GM12875 (cell line): Measurements from ENCODE around the gene GNG12.

Experiments
- H3K4me3 ChIP-seq: one replicate; pipeline ENCODE4 v1.5.1; 2011; ENCODE audit warnings: low read depth, low read length, control low read depth
- CTCF ChIP-seq: IDR thresholded peaks from 2 replicates; pipeline ENCODE4 v1.5.1; 2011; ENCODE audit warnings: low read depth, mild to moderate bottlenecking, control low read depth, inconsistent platforms, low read length, moderate library complexity, borderline replicate concordance; ENCODE audit not compliant: insufficient read depth

The GNG12 gene

GRCh38 chr1:67680486-67680885 lies 152.8 kb downstream of the GNG12 start:
- H3K4me3 ChIP-seq = no peak overlapping the region
- no peak for TF ChIP-seq CTCF

GRCh38 chr1:67679691-67680090 lies 153.6 kb downstream of the GNG12 start:
- no peak overlapping the region for H3K4me3 ChIP-seq
- TF ChIP-seq CTCF = no peak

- no peak overlapping the region for H3K4me3 ChIP-seq
- no peak for TF ChIP-seq CTCF
These were observed 155.3 kb downstream of the GNG12 start for GRCh38 chr1:67677930-67678329.

GRCh38 chr1:67677408-67677807 lies 155.9 kb downstream of the GNG12 start:
- no peak for TF ChIP-seq CTCF
- H3K4me3 ChIP-seq = no peak overlapping the region

GRCh38 chr1:67676946-67677345 lies 156.3 kb downstream of the GNG12 start:
- no peak for TF ChIP-seq CTCF
- H3K4me3 ChIP-seq = no peak overlapping the region

- no peak overlapping the region for H3K4me3 ChIP-seq
- no peak for TF ChIP-seq CTCF
These were observed 157.0 kb downstream of the GNG12 start for GRCh38 chr1:67676287-67676686.

GRCh38 chr1:67675800-67676199 lies 157.5 kb downstream of the GNG12 start:
- TF ChIP-seq CTCF = no peak

More at GRCh38 chr1:67675800-67676199, 157.5 kb downstream of the GNG12 start:
- no peak overlapping the region for H3K4me3 ChIP-seq
